Stimulated activated CD4-positive, alpha-beta T cell treated with anti-CD3 and anti-CD28 coated beads, Interleukin-12 subunit alpha, Interleukin-12 subunit beta, amount 100 ng/mL, for 48 hours (primary cell): ENCODE measurements around the gene CTRL.

Experiments used
- DNase-seq, 3 donors: peaks; one replicate each; pipeline ENCODE4 v3.0.0-alpha.2; 2020; ENCODE audit warnings: low read depth in 2 of 3, low spot score in 1 of 3

The CTRL gene

DNA sequence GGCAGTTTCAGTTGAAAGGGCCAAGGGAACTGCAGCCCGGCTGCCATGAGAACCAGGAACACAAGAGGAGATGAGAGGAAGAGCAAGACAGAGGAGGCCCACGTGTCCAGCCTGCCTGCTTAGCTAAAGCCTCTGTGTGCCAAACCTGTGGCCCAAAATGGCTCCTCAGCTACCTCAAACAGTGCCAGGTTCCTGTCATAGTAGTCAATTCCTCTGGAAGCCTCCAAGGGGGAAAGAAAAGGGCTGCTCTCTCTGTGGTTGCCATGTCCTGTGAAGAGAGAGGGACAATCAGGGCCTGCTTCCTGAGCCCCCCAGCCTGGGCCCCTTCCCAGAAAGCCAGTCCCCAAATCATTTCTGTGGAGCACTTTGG, 31.6 kb upstream of the CTRL start:
- no peak for DNase-seq

DNA sequence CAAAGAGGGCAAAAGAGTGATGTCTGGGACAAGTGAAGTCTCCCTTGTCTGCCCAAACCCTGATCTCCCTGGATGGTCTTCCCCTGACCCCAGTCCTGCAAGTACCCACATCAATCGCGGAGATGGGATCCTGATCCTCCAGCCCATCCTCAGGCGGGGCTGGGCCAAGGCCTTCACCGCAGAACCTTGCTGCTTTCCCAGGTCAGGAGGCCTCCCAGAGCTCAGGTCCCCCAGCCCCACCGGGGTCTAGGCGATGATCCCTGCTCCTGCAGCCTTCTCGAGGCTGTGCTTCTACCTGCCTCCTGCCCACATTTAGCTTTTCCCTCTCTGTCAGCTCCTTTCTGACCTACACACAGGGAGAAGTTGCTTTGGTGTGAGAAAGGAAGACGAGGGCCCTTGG, 30.5 kb upstream of the CTRL start:
- no peak for DNase-seq

DNA sequence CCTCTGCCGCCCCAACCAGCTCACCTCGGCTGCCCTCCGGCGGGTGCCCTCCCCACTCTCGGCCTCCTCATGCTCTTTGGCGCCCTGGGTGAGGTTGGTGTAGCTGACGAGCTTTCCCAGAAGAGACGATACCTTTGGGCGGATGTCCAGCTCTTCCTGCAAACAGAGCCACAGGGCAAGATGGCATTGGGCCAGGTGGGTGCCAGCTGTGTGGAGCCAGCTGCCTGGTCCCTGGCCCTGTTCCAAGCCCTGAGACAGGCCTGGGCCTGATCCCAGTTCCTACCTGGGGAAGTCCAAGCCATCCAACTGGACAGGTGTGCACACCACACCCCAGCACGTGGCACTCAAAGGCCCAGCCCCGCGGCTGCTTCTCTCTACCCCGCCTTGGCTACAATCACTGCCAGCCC, 29.9 kb upstream of the CTRL start:
- no peak for DNase-seq

DNA sequence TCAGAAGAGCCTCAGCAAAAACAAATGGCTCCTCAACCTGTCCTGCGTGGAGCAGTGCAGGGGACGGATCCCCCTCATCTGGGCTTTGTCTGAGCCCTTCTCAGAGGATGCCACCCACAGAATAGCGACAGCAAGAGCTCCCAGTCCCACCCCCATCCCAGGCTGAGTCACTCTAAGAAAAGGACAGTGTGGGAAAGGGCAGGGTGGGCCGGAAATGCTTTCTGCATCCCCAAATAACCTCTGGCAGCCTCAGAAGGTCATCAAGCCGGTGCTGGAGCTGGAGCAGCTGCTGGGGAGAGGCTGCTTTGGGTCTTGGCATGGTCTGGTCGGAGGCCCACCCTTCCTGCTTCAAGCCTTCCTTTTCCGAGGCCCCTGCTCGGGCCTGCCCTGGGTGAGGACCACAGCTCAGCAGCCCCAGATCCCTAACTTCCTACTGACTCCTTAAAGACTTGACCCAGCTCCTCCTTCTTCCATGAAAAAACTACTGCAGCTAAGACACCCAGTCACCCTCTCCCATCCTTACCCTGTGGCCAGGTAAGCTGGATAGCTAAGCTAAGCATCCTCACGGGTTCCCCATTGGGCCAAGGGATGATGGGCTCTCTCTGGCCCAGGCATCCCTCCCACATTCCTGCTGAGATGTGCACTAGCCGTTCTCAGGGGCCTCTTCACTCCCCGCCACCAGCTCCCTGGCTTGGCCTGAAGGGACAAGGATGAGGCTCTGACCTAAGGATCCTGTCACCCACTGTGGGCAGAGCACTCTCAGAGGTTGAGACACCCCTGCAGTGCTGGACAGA, 28.1 kb upstream of the CTRL start:
- DNase-seq, result no peak

DNA sequence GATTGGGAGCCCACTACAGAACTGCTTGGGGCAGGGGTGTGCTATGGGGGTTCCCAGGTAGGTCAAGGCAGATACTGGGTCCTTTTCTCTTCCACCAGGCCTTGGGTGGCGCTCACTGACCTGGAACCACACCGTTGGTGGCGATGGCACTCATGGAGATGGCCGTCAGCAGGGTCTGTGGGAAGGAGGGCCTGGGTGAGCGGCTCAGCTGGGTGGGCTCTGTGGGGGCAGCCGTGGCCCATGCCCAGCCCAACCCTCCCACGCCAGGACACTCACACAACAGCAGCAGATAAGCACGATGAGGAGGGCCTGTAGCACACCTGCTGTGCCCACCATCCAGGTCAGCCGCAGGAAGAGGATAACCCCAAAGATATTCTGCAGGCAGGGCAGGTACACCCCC, 26.0 kb upstream of the CTRL start:
- no peak for DNase-seq

DNA sequence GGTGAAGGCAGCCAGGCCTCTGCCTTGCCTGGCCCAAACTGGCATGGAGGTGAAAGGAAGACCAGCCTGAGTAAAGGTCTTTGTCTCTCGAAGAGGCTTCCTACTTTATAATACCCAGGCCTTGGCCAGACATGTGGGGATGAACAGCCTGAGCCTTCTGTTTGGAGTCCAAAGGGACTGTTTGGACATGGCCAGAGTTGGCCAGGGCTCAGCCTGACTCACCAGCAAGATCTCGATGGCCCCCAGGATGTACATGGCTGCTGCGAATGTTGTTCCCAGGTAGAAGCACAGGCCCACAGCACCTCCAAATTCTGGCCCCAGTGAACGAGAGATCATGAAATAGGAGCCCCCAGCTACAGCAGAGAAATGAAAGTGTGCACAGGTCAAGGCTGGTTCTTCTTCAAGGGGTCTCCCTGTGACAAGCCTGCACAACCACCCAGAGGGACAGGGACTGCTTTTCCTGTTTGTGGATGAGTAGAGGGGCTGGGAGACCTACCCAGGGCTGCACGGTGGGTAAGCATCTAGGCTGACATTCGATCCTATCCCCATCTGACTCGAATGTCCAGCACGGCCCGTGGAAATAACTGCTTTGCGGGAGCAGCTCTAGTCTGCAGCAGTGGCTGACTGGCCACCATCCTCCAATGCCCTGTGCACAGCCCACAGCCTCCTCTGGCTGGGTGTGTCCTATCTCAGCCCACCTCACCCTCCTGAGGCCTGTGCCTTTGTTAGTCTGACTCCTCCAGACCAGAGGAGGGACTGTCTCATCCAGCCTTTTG, 22.9 kb upstream of the CTRL start:
- DNase-seq, result no peak

DNA sequence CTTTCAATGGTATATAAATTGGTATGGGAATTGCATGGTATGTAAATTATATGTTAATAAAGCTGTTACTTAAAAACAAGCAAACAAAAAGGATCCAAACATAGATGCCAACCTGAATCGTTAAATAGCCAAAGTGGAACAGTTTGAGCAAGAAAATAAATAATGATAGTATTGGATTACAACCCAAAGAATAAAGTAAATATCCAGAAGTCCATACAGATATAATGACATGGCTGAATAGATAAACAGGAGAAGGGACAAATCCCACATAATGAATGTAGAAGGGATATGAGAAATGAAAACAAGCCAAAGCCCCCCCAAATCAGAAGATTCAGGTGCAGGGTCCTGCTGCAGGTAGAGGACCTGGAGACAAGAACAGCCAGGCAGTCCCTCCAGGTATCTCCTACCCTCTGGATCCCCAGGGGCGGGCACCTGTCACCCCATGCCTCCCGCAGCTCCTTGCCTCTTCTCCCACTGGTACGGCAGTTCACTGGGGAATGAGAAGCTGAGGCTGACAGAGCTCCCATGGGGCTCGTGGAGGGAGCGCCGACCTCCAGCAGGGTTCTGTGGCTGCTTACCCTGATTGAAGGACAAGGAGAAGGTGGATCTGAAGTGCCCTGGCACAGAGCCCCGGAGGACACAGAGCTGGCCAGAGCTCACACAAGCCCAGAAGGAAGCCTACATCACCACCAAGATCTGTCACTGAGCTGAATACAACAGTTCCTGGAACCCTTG, 22.1 kb upstream of the CTRL start:
- no peak for DNase-seq

DNA sequence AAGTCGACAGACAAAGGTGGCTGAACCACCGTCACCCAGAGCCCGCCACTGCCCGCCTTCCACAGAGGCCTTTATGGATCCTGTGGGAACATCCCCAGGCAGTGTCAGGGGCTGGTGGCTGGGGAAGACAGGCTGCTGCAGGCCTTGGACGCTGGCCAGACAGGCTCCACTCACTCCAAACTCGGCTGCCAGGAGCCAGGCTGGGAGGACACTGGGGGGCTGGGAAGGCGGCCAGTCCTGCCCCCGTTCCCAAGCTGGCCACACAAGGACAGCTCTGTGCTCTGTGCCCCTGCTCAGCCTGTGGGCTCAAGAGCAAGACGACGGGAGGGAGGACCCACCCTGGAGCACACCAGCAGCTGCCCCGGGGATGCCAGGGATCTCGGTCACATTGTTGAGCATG, 19.8 kb upstream of the CTRL start:
- DNase-seq, result no peak

DNA sequence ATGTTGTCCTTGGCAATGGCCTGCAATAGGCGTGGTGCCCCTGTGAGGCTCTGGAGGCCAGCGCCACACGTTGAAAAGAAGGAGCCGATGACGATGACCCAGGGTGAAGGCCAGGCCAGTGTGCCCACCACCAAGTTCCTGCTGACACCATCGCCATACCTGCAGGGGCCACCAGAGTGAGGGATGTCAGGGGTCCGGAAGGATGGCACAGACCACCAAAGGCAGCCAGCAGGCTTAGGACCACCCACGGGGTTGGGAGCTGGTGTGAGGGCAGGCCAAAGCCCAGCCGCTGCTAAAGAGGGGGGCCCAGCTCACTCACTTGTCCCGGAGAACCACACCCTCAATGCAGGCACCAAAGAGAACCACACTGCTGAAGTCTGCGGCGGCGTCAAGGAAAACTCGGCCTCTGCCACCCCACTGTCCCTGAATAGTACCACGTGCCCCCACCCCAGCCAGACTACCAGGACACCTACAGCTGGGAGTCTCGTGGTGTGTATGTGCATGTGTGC, 18.7 kb upstream of the CTRL start:
- DNase-seq, result no peak

DNA sequence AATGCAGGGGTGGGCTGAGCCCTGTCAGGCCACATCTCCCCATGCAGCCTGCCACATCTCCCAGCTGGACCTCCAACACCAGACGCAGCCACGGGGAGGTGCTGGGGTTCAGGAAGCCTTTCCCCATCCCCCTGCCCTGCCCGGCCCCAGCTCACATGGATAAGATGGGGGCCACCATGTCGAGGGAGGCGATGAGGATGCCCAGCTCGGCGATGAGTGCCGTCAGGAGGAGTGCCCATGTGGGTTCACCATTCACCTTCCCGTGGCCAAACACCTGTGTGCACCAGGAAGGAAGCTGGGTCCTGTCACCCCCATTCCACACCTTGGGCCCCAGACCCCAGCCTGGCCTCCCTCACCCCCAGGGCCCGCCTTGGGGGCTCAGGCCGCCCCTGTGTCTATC, 18.0 kb upstream of the CTRL start:
- no peak for DNase-seq

DNA sequence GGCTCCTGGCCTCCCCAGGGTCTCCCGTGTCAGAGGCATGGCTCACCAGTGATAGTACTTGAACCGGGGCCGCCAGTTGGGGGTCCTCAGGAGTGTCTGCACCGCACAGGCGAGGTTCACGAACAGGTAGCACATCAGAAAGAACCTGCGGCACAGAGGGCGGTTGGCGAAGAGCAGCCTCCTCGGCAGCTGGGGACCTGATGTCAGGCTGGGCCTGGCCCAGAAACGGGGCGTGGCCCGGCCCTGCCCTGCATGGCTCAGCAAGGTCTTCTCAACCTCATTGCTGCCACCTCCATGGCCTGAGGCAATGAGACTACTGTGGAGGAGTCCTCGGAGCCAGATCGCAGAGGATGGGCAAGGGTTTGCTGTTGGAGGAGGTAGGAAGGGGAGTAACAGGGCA, 16.4 kb upstream of the CTRL start:
- DNase-seq, result no peak

DNA sequence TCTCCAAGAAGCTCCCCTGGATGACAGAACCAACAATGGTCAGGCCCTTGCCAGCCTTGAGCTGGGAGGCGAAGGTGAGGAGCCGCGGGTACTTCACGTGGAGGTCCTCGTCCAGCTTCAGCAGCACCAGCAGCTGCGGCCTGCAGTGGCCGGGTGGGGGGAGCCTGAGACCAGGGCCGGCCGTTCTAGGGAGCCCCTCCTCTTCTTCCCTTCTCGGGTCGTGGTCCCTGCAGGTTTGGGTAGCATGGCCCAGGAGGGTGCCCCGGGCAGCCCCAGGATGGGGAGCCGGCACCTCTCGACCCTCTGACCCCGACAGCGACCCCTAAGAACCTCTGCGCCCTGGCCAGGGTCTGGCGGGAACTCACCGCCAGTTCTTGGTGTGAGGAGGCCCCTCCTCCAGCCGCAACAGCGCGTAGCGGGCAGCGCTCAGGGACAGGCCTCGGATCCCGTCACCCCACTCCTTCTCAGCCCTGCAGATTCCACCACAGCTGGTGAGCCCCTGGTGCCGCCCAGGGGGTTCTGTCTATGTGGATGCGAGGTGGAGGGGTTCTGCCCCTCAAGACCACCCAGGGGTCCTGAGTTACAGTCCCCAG, 15.4 kb upstream of the CTRL start:
- DNase-seq, result no peak

DNA sequence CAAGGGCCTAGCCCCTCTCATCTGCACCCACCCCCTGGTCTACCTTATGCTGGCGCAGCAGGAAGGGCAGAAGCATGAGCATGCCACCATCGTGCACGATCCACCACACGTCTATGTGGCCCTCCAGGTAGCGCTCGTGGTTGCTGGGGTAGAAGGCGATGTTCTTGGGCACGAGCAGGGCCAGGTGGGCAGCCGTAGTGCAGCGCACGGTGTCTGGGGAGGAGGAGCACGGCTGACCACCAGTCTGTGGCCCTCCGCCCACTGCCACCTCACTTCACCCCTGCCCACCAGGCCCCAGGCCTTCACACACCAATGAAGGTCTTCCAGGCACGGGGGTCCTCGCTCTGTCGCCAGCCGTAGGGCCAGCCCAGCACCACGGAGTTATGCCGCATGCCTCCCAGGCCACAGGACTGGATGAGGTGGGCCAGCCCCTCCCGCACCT, 14.5 kb upstream of the CTRL start:
- DNase-seq, result no peak

DNA sequence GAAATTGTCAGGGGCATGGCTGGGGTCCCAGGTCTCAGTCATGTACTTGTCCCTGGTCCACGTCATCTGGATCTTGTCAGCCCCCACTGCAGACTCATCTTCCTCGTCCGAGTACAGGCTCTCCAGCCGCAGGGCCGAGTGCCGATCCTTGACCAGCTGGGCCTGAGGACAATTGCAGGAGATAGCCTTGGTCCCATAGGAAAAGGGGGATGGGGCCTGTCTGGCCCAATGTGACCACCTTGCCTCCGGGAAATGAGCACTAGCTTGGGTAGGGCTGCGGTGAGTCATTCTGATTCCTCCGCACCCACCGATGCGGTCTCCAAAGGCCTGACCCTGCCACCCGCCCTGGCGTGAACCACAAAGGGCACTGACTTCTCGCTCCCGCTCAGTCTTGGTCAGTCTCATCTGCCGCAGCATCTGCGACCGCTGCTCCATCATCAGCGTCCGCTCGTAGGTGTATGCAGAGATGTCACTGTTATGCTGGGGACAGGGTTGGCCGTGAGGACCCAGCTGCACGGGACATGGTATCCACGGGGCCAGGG, 13.8 kb upstream of the CTRL start:
- no peak for DNase-seq

DNA sequence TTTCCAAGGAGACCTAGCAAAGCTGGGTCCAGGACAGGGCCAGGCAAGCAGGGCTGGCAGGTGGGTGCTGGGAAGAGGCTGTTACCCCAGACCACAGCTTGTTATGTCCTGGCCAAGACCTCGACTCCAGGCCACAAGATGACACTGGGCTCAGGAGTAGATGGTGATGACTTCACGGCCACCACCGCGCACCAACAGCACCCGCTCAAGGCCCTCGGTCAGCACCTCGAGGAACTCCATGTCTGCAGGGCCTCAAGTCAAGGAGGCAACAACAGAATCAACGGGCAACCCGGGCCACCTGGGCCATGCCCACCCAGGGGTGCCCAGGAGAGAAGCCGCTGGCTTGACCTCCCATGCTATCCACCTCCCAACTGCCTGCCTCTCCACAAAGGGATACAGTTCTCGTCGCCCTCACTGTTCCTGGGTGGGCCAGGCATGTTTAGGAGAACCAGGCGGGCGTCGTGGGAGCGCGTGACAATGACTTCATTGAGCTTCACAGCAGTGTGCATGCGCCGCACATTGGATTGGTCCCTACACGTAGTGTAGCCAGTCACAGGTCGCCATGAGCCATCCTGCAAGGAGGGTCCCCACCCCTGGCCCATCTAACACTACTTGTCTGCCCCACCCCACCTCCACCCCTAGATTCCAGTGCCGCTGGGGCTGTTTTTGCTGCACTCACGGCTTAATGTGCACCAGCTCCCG, 13.2 kb upstream of the CTRL start:
- DNase-seq, result no peak

DNA sequence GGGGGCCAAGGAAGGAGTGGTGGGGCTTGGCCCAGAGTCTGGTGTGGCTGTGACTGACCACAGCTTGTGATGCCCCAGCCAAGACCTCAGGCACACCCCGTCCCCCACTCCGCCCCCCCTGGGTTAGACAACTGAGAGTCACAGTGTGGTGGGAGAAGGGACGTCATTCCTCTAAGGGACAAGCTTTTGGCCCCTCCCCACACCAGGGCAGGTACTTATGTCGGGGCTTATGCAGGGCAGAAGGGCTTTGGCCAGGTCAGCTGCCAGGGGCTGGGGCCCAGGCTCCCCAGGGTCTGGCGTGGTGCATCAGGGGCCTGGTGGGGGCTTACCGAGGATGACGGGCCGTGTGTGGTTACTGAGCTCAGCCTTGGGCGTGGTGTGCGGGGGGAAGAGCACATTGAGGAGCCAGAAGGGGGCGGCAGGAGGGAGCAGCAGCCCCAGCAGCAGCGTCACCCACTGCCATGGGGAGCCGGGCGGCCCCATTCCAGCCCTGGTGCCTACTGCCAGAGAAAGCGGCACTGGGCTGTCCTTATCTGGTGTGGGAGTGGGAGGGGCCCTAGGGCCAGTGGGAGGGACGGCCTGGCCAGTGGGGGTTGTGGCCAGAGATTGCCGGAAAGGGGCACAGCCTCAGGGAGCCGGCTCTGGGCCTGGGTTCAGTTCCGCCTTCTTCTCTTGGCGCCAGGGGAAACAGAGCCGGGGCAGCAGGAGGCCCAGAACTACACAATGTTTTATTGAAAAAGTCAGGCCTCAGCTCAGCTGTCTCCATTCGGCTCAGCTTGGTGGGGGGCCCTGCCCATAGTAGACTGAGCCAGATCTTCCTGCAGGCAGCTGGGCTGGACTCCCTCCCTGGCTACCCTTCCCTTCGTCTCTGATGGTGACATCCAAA, 12.2 kb upstream of the CTRL start, which contains the start of gene LCAT:
LCAT (minus strand) TSS at position 502 of the 886 bp plus-strand sequence; CDS start at position 483, 19 bp downstream.
- DNase-seq, result no peak

DNA sequence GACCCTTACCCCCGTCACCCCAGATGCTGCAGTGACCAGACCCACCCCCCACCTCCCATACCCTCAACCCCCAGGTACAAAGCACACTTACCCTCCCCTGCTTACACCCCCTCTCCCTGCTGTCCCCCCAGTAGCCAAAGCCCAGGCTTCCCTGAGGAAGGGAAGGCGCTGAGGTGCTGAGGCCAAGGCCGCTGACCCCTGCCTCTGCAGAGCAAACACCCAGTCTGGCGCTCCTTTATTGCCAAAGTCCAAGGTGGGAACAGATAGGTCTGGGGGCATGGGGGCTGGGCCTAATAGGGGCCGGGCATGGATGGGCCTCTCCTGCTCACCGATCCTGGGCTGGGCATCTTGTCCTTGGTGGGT, 11.6 kb upstream of the CTRL start:
- no peak for DNase-seq

DNA sequence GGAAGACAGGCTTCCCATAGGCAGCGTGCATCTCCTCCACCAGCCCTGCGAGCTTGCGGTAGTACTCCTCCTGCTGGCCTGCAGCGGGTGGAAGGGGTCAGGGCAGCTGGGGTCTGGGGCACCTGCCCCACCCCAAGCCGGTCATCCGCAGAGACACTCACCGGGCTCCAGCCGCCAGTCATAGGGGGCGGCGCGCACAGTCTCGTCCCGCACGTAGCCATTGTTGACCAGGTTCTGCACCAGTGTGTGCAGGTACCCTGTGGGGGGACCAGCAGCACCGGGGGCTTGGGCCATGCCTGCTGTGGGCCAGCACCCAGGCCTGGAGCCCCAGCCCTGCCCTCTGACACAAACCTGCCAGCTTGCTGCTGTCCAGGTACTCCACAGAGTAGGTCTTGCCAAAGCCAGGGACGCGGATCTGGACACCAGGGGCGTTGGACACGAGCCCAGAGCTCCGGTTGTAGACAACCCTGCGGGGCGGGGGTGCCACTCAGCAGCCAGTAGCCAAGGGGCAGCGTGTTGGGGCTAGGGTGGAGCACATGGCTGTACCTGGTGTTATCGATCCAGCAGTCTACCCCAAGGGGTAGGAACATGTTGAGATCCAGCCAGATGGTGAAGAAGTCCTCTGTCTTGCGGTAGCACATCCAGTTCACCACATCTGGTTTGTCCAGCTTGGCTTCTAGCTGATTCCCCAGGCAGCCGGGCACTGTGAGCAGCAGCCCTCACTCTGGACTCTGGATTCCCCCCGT, 11.0 kb upstream of the CTRL start:
- no peak for DNase-seq

DNA sequence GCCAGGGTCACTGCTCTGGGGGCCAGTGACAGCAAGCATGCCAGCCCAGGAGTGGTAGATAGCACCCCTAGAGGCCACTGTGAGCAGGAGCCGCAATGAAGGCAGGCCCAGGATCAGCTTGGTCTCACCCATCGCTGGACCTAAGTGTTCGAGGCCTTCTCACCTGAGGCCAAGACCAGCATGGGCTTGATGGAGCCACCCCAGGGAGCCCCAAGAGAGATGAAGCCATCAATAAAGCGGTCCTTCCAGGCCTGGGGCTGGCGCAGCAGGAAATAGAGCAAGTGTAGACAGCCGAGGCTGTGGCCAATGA, 10.5 kb upstream of the CTRL start:
- DNase-seq, result no peak
